SJCRH30 (cell line): ENCODE results near the gene TSHZ2. TPM values are rescaled to one million over a fixed set of nuclear protein-coding genes. Genes with fewer than 3 reads are reported as not detected.

Experiments used
- DNase-seq, 2 experiments: peaks; one replicate each; pipeline ENCODE4 v3.0.0-alpha.2; 2015 to 2020
- H3K27ac ChIP-seq: fragments of 250-450 bp; sonication (Bioruptor Pico); 2 replicates; pipeline ENCODE4 v1.5.1; 2020; ENCODE audit warnings: mild to moderate bottlenecking, moderate library complexity
- H3K27me3 ChIP-seq: fragments of 250-450 bp; sonication (Bioruptor Pico); 2 replicates; pipeline ENCODE4 v1.5.1; 2020; ENCODE audit warnings: mild to moderate bottlenecking, moderate library complexity
- H3K36me3 ChIP-seq: fragments of 250-450 bp; sonication (Bioruptor Pico); 2 replicates; pipeline ENCODE4 v1.5.1; 2020; ENCODE audit warnings: mild to moderate bottlenecking, moderate library complexity
- H3K4me1 ChIP-seq: fragments of 250-450 bp; sonication (Bioruptor Pico); 2 replicates; pipeline ENCODE4 v1.5.1; 2020; ENCODE audit warnings: mild to moderate bottlenecking, moderate library complexity
- H3K4me3 ChIP-seq: fragments of 250-450 bp; sonication (Bioruptor Pico); 2 replicates; pipeline ENCODE4 v1.5.1; 2020; ENCODE audit warnings: mild to moderate bottlenecking, moderate library complexity
- H3K9me3 ChIP-seq: fragments of 250-450 bp; sonication (Bioruptor Pico); replicated peaks from 2 replicates; pipeline ENCODE4 v1.5.1; 2020; ENCODE audit warnings: mild to moderate bottlenecking, moderate library complexity
- total RNA-seq: library from RNA; depleted of rRNA; stranded (reverse); fragments of >200 nt; shearing (Covaris generic); gene quantifications from 2 replicates; pipeline ENCODE4 v1.2.3, GENCODE V29; 2014

TSHZ2 gene
- total RNA-seq, 1 experiment from 2014 or later: not detected

GRCh38 chr20:53214392-53214791 is 242.2 kb downstream of the TSHZ2 start:
- Histone ChIP-seq H3K27ac (no peak overlapping the region), H3K4me1 (no peaks in the 10 kb centered on the region), H3K4me3 (no peak overlapping the region), H3K36me3 (no peaks in the 10 kb centered on the region), H3K27me3 (peaks cover 35% of the 10 kb centered on the region), H3K9me3 (no peaks in the 10 kb centered on the region)
- DNase-seq: no peak

GRCh38 chr20:53215166-53215565 is 243.0 kb downstream of the TSHZ2 start:
- Histone ChIP-seq H3K27me3 (peaks cover 35% of the 10 kb centered on the region), H3K4me3 (no peak overlapping the region), H3K27ac (no peak overlapping the region), H3K36me3 (no peaks in the 10 kb centered on the region), H3K4me1 (no peaks in the 10 kb centered on the region), H3K9me3 (no peaks in the 10 kb centered on the region)
- DNase-seq: no peak

GRCh38 chr20:53216478-53216855 is 244.3 kb downstream of the TSHZ2 start:
- no peaks in the 10 kb centered on the region for H3K36me3 ChIP-seq
- peaks cover 28% of the 10 kb centered on the region for H3K27me3 ChIP-seq
- no peak for DNase-seq
- no peaks in the 10 kb centered on the region for H3K4me1 ChIP-seq
- no peaks in the 10 kb centered on the region for H3K9me3 ChIP-seq
- no peak overlapping the region for H3K27ac ChIP-seq
- H3K4me3 ChIP-seq: no peak overlapping the region

GRCh38 chr20:53216856-53217576 is 244.9 kb downstream of the TSHZ2 start:
- Histone ChIP-seq H3K36me3 (no peaks in the 10 kb centered on the region), H3K4me1 (no peaks in the 10 kb centered on the region), H3K27ac (no peak overlapping the region), H3K27me3 (peaks cover 23% of the 10 kb centered on the region), H3K9me3 (no peaks in the 10 kb centered on the region), H3K4me3 (no peak overlapping the region)
- DNase-seq: peak; percentile 49 to 68

- DNase-seq: no peak
- Histone ChIP-seq H3K27ac (no peak overlapping the region), H3K36me3 (no peaks in the 10 kb centered on the region), H3K9me3 (no peaks in the 10 kb centered on the region), H3K4me3 (no peak overlapping the region), H3K27me3 (peaks cover 18% of the 10 kb centered on the region; the same call in 1 of the 2 replicates), H3K4me1 (0 out of 2 replicates have a peak, but pooled peaks cover 3% of the 10 kb centered on the region)
These were observed 248.5 kb downstream of the TSHZ2 start for GRCh38 chr20:53220482-53221307.

GRCh38 chr20:53221731-53222130 is 249.6 kb downstream of the TSHZ2 start:
- no peaks in the 10 kb centered on the region for H3K36me3 ChIP-seq
- H3K27me3 ChIP-seq: peaks cover 19% of the 10 kb centered on the region; the same call in 1 of the 2 replicates
- no peak overlapping the region for H3K27ac ChIP-seq
- H3K4me1 ChIP-seq: 0 out of 2 replicates have a peak, but pooled peaks cover 3% of the 10 kb centered on the region
- no peaks in the 10 kb centered on the region for H3K9me3 ChIP-seq
- H3K4me3 ChIP-seq: no peak overlapping the region
- DNase-seq: no peak

GRCh38 chr20:53222416-53222815 is 250.3 kb downstream of the TSHZ2 start:
- Histone ChIP-seq H3K4me3 (no peak overlapping the region), H3K27ac (no peak overlapping the region), H3K9me3 (no peaks in the 10 kb centered on the region), H3K4me1 (0 out of 2 replicates have a peak, but pooled peaks cover 3% of the 10 kb centered on the region), H3K36me3 (no peaks in the 10 kb centered on the region), H3K27me3 (peaks cover 21% of the 10 kb centered on the region; the same call in 1 of the 2 replicates)
- DNase-seq: no peak

GRCh38 chr20:53222932-53223331 is 250.8 kb downstream of the TSHZ2 start:
- Histone ChIP-seq H3K4me1 (0 out of 2 replicates have a peak, but pooled peaks cover 3% of the 10 kb centered on the region), H3K4me3 (no peak overlapping the region), H3K27me3 (peaks cover 23% of the 10 kb centered on the region; the same call in 1 of the 2 replicates), H3K36me3 (no peaks in the 10 kb centered on the region), H3K27ac (no peak overlapping the region), H3K9me3 (no peaks in the 10 kb centered on the region)
- DNase-seq: no peak

- H3K4me3 ChIP-seq: no peak overlapping the region
- DNase-seq: no peak
- no peaks in the 10 kb centered on the region for H3K9me3 ChIP-seq
- no peaks in the 10 kb centered on the region for H3K36me3 ChIP-seq
- H3K27ac ChIP-seq: no peak overlapping the region
- peaks cover 23% of the 10 kb centered on the region; the same call in 1 of the 2 replicates for H3K27me3 ChIP-seq
- 0 out of 2 replicates have a peak, but pooled peaks cover 3% of the 10 kb centered on the region for H3K4me1 ChIP-seq
These were observed 251.5 kb downstream of the TSHZ2 start for GRCh38 chr20:53223626-53224172.

GRCh38 chr20:53224851-53225250 is 252.7 kb downstream of the TSHZ2 start:
- no peak overlapping the region for H3K4me3 ChIP-seq
- no peaks in the 10 kb centered on the region for H3K9me3 ChIP-seq
- DNase-seq: no peak
- no peaks in the 10 kb centered on the region for H3K36me3 ChIP-seq
- peaks cover 26% of the 10 kb centered on the region; the same call in 1 of the 2 replicates for H3K27me3 ChIP-seq
- 0 out of 2 replicates have a peak, but pooled peaks cover 3% of the 10 kb centered on the region for H3K4me1 ChIP-seq
- H3K27ac ChIP-seq: no peak overlapping the region

- peaks cover 26% of the 10 kb centered on the region; the same call in 1 of the 2 replicates for H3K27me3 ChIP-seq
- H3K36me3 ChIP-seq: no peaks in the 10 kb centered on the region
- no peak for DNase-seq
- no peaks in the 10 kb centered on the region for H3K9me3 ChIP-seq
- H3K27ac ChIP-seq: no peak overlapping the region
- no peak overlapping the region for H3K4me3 ChIP-seq
- 0 out of 2 replicates have a peak, but pooled peaks cover 3% of the 10 kb centered on the region for H3K4me1 ChIP-seq
These were observed 254.7 kb downstream of the TSHZ2 start for GRCh38 chr20:53226826-53227225.

- Histone ChIP-seq H3K9me3 (no peaks in the 10 kb centered on the region), H3K4me3 (no peak overlapping the region), H3K27me3 (peaks cover 26% of the 10 kb centered on the region; the same call in 1 of the 2 replicates), H3K4me1 (0 out of 2 replicates have a peak, but pooled peaks cover 3% of the 10 kb centered on the region), H3K27ac (no peak overlapping the region), H3K36me3 (no peaks in the 10 kb centered on the region)
- no peak for DNase-seq
These were observed 255.4 kb downstream of the TSHZ2 start for GRCh38 chr20:53227523-53227922.

GRCh38 chr20:53231061-53231460 is 258.9 kb downstream of the TSHZ2 start:
- peaks cover 10% of the 10 kb centered on the region; the same call in 1 of the 2 replicates for H3K27me3 ChIP-seq
- no peak overlapping the region for H3K27ac ChIP-seq
- no peaks in the 10 kb centered on the region for H3K4me1 ChIP-seq
- no peak for DNase-seq
- no peaks in the 10 kb centered on the region for H3K36me3 ChIP-seq
- no peak overlapping the region for H3K4me3 ChIP-seq
- no peaks in the 10 kb centered on the region for H3K9me3 ChIP-seq

GRCh38 chr20:53237461-53237860 is 265.3 kb downstream of the TSHZ2 start:
- H3K36me3 ChIP-seq: no peaks in the 10 kb centered on the region
- no peaks in the 10 kb centered on the region for H3K4me1 ChIP-seq
- H3K4me3 ChIP-seq: no peak overlapping the region
- no peaks in the 10 kb centered on the region for H3K27me3 ChIP-seq
- DNase-seq: no peak
- H3K27ac ChIP-seq: no peak overlapping the region
- no peaks in the 10 kb centered on the region for H3K9me3 ChIP-seq
